GM23338 (cell line): ENCODE measurements around the gene SHANK2.

Source experiments
- EZH2 ChIP-seq: fragments of 200-600 bp; sonication (generic); IDR thresholded peaks from one replicate; pipeline ENCODE4 v1.8.0; 2017; ENCODE audit warnings: antibody characterized with exemption, mild to moderate bottlenecking, low read depth; ENCODE audit not compliant: unreplicated experiment
- POLR2AphosphoS5 ChIP-seq: IDR thresholded peaks from 2 replicates; pipeline ENCODE4 v1.6.1; 2016; ENCODE audit warnings: antibody characterized with exemption, low read depth
- ZNF331 ChIP-seq: fragments of 250-450 bp; sonication (Bioruptor Pico); IDR thresholded peaks from 2 replicates; pipeline ENCODE4 v1.5.0; 2020; ENCODE audit warnings: low read depth, mild to moderate bottlenecking, moderate library complexity
- TF ChIP-seq, protein P1 (sequence below), 2 experiments: fragments of 200-600 bp in 1 of 2; sonication (generic) in 1 of 2; conservative IDR thresholded peaks; 2 replicates each; pipeline versions ENCODE4 v1.5.1 to v1.6.1; 2016 to 2017; ENCODE audit warnings: antibody characterized with exemption in 2 of 2, low read depth in 2 of 2, mild to moderate bottlenecking in 2 of 2, moderate library complexity in 1 of 2
- TF ChIP-seq, protein P2 (sequence below): IDR thresholded peaks from one replicate; pipeline ENCODE4 v1.6.1; 2018; ENCODE audit warnings: antibody characterized with exemption; ENCODE audit not compliant: unreplicated experiment

DNA sequence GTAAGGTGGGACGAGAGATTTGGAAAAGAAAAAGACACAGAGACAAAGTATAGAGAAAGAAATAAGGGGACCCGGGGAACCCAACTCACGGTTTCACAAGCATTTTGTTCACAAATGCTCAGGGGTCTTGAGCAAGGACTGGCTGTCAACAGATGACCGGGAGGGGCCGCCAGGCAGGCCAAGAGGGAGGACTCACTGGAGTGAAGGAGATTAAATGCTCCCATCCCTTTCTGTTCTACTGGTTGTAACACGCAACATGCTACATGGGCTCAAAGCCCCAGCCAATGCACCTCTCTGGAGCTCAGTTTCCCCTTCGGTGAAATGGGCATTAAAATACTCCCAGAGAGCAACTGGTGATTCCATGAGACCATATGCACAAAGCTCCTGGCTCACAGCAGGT is 13.4 kb downstream of the SHANK2 start:
- TF ChIP-seq, protein P1, sequence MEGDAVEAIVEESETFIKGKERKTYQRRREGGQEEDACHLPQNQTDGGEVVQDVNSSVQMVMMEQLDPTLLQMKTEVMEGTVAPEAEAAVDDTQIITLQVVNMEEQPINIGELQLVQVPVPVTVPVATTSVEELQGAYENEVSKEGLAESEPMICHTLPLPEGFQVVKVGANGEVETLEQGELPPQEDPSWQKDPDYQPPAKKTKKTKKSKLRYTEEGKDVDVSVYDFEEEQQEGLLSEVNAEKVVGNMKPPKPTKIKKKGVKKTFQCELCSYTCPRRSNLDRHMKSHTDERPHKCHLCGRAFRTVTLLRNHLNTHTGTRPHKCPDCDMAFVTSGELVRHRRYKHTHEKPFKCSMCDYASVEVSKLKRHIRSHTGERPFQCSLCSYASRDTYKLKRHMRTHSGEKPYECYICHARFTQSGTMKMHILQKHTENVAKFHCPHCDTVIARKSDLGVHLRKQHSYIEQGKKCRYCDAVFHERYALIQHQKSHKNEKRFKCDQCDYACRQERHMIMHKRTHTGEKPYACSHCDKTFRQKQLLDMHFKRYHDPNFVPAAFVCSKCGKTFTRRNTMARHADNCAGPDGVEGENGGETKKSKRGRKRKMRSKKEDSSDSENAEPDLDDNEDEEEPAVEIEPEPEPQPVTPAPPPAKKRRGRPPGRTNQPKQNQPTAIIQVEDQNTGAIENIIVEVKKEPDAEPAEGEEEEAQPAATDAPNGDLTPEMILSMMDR (conservative IDR thresholded peaks at IDR 0.05; ENCODE audit: low read depth in 2 of 2) = no peak
- TF ChIP-seq ZNF331 (CRISPR knock-in tag) = no peak
- TF ChIP-seq, protein P2, sequence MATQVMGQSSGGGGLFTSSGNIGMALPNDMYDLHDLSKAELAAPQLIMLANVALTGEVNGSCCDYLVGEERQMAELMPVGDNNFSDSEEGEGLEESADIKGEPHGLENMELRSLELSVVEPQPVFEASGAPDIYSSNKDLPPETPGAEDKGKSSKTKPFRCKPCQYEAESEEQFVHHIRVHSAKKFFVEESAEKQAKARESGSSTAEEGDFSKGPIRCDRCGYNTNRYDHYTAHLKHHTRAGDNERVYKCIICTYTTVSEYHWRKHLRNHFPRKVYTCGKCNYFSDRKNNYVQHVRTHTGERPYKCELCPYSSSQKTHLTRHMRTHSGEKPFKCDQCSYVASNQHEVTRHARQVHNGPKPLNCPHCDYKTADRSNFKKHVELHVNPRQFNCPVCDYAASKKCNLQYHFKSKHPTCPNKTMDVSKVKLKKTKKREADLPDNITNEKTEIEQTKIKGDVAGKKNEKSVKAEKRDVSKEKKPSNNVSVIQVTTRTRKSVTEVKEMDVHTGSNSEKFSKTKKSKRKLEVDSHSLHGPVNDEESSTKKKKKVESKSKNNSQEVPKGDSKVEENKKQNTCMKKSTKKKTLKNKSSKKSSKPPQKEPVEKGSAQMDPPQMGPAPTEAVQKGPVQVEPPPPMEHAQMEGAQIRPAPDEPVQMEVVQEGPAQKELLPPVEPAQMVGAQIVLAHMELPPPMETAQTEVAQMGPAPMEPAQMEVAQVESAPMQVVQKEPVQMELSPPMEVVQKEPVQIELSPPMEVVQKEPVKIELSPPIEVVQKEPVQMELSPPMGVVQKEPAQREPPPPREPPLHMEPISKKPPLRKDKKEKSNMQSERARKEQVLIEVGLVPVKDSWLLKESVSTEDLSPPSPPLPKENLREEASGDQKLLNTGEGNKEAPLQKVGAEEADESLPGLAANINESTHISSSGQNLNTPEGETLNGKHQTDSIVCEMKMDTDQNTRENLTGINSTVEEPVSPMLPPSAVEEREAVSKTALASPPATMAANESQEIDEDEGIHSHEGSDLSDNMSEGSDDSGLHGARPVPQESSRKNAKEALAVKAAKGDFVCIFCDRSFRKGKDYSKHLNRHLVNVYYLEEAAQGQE = no peak
- TF ChIP-seq EZH2 = no peak
- no peak for TF ChIP-seq POLR2AphosphoS5
